HG03103 (cell line): Measurements from ENCODE around the gene SERINC2.
"Not testable (repeated sequence)": the region's sequence is repeated elsewhere in the genome, so short reads cannot be mapped to it uniquely, and the experiment has no call there.

Source experiments
- ATAC-seq: cut with Tn5 transposase; IDR thresholded peaks from one replicate; pipeline ENCODE4 v1.9.1; 2021; ENCODE audit warnings: low read depth; ENCODE audit not compliant: unreplicated experiment

Gene SERINC2

GRCh38 chr1:31453384-31454079, 40.5 kb downstream of the SERINC2 start:
- no peak for ATAC-seq

DNA sequence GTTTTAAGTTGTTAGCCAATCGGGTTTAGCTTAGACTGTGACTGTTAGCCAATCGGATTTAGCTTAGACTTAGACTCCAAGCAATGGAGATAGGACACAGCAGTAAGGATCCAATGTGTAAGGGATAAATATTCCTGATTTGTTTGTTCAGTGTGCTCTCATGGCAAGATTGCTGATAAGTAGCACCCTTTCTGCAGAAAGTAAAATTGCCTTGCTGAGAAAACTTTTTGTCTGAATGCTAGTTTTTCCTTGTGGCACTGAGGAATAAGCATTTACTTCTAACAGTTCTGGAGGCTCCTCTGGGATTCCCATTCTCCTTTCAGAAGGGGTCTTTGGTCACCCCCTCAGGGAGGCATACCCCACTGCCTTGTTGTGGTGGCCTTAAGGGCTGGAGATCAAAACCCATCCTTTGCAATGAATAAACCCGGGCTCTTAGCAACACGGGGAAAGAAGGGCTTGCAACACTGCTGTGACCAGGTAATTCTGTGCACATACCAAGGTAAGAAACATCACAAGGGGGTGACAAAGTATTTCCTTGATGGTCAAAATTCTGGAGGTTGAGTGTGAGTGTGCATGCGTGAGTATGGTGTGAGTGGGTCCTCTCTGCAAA, 45.4 kb downstream of the SERINC2 start:
- ATAC-seq, result no peak

- ATAC-seq, result no peak
These were observed 47.0 kb downstream of the SERINC2 start for GRCh38 chr1:31460027-31460426.

- ATAC-seq, result no peak
These were observed 54.1 kb downstream of the SERINC2 start for GRCh38 chr1:31467005-31467674.

GRCh38 chr1:31470794-31471315, 57.8 kb downstream of the SERINC2 start:
- ATAC-seq, result no peak

GRCh38 chr1:31471452-31472313, 58.7 kb downstream of the SERINC2 start:
- ATAC-seq, result not testable (repeated sequence)

- ATAC-seq, result not testable (repeated sequence)
These were observed 59.3 kb downstream of the SERINC2 start for GRCh38 chr1:31472314-31472651.

GRCh38 chr1:31472673-31473072, 59.7 kb downstream of the SERINC2 start:
- ATAC-seq, result not testable (repeated sequence)

DNA sequence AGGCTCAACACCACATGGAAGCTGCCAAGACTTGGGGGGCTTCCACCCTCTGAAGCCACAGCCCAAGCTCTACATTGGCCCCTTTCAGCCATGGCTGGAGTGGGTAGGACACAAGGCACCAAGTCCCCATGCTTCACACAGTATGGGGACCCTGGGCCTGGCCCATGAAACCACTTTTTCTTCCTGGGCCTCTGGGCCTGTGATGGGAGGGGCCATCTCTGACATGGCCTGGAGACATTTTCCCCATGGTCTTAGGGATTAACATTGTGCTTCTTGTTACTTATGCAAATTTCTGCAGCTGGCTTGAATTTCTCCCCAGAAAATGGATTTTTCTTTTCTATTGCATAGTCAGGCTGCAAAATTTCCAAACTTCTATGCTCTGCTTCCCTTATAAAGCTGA, 60.5 kb downstream of the SERINC2 start:
- ATAC-seq, result not testable (repeated sequence)

DNA sequence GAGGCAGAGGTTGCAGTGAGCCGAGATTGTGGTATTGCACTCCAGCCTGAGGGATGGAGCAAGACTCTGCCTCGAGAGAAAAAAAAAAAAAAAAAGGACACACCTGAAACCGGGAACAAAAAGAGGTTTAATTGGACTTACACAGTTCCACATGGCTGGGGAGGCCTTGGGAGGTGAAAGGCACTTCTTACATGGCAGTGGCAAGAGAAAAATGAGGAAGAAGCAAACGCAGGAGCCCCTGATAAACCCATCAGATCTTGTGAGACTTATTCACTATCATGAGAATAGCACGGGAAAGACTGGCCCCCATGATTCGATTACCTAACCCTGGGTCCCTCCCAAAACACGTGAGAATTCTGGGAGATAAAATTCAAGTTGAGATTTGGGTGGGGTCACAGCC, 61.6 kb downstream of the SERINC2 start:
- not testable (repeated sequence) for ATAC-seq

- ATAC-seq, result no peak
These were observed 64.2 kb downstream of the SERINC2 start for GRCh38 chr1:31476891-31477846.

DNA sequence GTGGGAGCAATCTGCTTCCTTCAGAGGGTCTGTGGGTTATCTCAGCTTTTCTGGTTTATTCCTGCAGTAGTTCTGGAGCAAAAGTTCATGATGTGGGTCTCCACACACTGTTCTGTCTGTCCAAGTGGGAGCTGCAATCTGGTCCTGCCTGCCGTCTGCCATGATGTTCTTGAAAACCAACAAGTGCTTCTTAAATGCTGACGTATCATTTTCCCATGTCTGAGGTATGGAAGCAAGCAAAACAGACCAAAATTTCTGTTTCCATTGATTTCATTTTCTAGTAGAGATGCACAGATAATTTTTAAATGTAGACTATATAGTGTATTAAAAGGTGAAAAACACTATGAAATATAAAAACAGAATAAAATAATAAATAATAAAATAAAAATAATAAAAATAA, 65.2 kb downstream of the SERINC2 start:
- no peak for ATAC-seq

DNA sequence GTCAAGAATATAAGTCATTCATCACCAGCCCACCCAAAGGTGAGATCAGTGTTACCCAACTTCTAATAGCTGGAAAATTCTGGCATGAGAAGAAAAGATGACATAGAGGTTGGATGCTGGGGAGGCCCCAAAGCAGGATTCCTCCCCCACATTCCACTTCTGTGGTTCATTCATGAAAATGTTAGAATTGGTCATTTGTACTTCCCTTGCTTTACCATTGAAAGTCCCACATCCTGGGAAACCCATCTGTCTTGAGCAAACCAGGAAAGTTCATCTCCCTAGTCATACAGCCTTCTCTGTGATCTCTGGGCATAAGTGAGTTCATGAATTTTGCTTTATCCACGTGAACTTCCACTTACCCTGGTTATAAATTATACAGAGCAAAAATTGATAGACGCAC, 66.8 kb downstream of the SERINC2 start:
- no peak for ATAC-seq

DNA sequence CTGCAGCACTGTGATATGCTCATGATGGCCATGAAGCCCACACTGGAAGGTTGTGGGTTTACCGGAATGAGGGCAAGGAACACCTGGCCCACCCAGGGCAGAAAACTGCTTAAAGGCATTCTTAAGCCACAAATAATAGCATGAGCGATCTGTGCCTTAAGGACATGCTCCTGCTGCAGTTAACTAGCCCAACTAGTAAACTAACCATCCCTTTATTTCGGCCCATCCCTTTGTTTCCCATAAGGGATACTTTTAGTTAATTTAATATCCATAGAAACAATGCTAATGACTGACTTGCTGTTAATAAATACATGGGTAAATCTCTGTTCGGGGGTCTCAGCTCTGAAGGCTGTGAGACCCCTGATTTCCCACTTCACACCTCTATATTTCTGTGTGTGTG, 67.4 kb downstream of the SERINC2 start:
- ATAC-seq, result not testable (repeated sequence)

GRCh38 chr1:31482482-31483011, 69.5 kb downstream of the SERINC2 start:
- ATAC-seq, result no peak

- ATAC-seq, result peak; percentile 52
These were observed 70.3 kb downstream of the SERINC2 start for GRCh38 chr1:31483012-31483946.
